Duodenal mucosa (tissue), 2 donors: Measurements from ENCODE around the gene FSHR.

Experiments
- H3K27ac ChIP-seq: one replicate; pipeline ENCODE4 v1.7.0; 2013; ENCODE audit warnings: low read depth, low read length
- H3K27me3 ChIP-seq, 2 donors: one replicate each; pipeline ENCODE4 v1.7.0; 2013; ENCODE audit warnings: low read length in 2 of 2, control low read depth in 1 of 2; ENCODE audit not compliant: insufficient read depth in 2 of 2, control insufficient read depth in 1 of 2
- H3K36me3 ChIP-seq, 2 donors: one replicate each; pipeline ENCODE4 v1.7.0; 2013; ENCODE audit warnings: low read length in 2 of 2, control low read depth in 1 of 2; ENCODE audit not compliant: insufficient read depth in 2 of 2, control insufficient read depth in 1 of 2
- H3K4me1 ChIP-seq, 2 donors: one replicate each; pipeline ENCODE4 v1.7.0; 2013; ENCODE audit warnings: low read length in 2 of 2, control low read depth in 1 of 2; ENCODE audit not compliant: insufficient read depth in 2 of 2, control insufficient read depth in 1 of 2
- H3K4me3 ChIP-seq, 2 donors: one replicate each; pipeline ENCODE4 v1.7.0; 2013; ENCODE audit warnings: low read length in 2 of 2, low read depth in 1 of 2
- H3K9ac ChIP-seq, 2 donors: one replicate each; pipeline ENCODE4 v1.7.0; 2013; ENCODE audit warnings: low read length in 2 of 2, low read depth in 1 of 2
- H3K9me3 ChIP-seq, 2 donors: one replicate each; pipeline ENCODE4 v1.7.0; 2013; ENCODE audit warnings: low read length in 2 of 2, control low read depth in 1 of 2; ENCODE audit not compliant: control insufficient read depth in 1 of 2

The FSHR gene

DNA sequence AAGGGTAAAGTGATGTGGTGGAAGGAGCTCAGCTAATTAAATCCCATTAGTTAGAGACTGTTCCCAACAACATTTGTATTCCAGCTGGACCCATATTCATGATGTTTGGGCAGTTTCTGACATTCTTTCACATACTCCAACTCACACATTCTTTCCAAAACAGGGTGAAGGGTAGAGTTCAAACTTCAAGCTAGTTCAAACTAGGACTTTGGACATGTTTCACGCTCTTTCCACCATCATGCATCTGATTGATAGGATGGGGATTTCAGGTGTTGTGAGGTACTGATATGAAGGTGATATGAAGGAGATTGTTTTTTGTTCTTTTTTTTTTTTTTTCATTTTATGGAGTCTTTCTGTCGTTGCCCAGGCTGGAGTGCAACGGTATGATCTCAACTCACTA, 201.7 kb downstream of the FSHR start:
- no peaks in the 10 kb centered on the region for H3K27me3 ChIP-seq
- H3K4me1 ChIP-seq = no peaks in the 10 kb centered on the region

DNA sequence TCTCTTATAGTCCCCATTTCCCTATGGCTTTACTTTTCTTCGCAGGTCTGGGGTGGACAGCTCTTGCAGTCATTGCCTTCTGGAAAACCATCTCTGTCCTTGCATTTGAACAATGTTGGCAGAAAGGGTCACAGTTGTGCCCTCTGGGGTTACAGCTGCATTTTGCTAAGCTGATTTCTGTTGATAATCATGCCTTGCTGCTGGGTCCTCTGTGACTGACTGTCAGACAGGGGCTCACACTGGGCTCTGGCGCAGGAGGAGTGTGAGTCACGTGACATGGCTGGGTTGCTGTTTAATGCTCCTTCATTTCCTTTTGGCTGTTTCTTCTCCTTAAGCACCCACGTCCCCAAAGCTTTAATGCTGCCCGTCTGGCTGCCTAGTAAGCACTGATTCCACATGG, 202.2 kb downstream of the FSHR start:
- H3K9me3 ChIP-seq = no peaks in the 10 kb centered on the region
- no peak overlapping the region for H3K9ac ChIP-seq
- H3K4me1 ChIP-seq = no peaks in the 10 kb centered on the region
- H3K27me3 ChIP-seq = no peaks in the 10 kb centered on the region
- H3K27ac ChIP-seq = no peak overlapping the region
- H3K36me3 ChIP-seq = no peaks in the 10 kb centered on the region
- H3K4me3 ChIP-seq = no peak overlapping the region

More for the DNA sequence above, 201.7 kb downstream of the FSHR start:
- H3K4me3 ChIP-seq = no peak overlapping the region
- H3K9ac ChIP-seq = no peak overlapping the region
- no peaks in the 10 kb centered on the region for H3K9me3 ChIP-seq
- no peaks in the 10 kb centered on the region for H3K36me3 ChIP-seq
- no peak overlapping the region for H3K27ac ChIP-seq

DNA sequence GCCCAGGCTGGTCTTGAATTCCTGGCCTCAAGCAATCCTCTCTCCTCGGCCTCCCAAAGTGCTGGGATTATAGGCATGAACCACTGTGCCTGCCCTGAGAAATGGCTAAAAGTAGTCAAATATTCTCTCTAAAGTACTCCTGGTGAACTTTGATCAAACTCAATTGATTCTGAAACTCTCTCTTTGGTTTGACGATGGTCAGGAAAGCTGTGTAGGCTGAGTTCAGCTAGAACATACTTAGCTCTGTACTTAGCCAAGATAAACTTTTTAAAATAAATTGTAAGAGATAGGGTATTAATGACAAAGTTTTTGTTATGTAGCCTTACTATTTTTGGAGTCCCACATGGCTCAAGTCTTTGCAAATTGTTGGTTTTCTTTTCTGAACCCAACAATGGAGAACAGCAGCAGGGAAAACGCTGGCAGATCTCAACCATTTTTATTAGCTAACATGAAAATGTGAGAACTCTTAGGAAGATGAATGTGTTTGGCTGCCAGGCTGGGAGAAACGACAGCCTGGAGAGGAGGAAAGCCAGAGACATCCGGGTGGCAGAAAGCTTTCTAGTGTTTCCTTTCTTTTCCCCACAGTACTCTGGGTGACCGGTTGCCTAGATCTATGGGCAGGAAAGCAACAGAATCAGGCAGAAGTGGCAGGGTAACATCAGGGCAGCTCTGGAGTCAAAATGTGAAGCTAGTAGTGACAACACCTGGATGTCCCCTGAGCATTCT, 205.8 kb downstream of the FSHR start:
- Histone ChIP-seq H3K9me3 (no peaks in the 10 kb centered on the region), H3K4me3 (no peak overlapping the region), H3K9ac (no peak overlapping the region), H3K27me3 (no peaks in the 10 kb centered on the region), H3K36me3 (no peaks in the 10 kb centered on the region), H3K4me1 (no peaks in the 10 kb centered on the region), H3K27ac (no peak overlapping the region)

DNA sequence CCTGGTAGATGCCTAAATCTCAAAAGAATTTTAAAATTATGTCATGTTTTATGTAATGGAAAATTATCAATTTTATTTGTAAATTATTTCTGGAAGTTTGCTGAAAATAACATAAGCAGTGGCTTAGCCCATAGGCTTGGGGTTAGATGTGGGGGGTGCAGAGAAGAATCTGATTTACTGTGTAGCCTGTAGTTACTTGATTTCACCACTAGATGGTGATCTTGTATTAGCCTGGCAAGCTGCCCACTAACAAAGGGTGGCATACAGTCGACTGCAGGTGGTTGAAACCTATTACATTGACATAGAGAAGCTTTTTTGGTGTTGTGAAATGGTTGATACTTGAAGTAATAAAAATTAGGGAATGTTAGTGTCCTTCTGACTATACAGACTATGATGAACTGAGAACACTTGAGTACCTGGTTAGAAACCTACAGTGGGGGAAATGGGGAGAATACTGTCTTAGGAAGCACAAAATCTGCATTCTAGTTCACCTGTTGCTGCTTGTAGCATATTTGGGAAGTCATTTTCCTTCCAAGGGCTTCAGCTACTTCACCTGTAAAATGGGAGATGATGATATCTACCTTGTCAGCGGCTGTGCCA, 207.8 kb downstream of the FSHR start:
- H3K4me1 ChIP-seq = no peaks in the 10 kb centered on the region
- no peaks in the 10 kb centered on the region for H3K36me3 ChIP-seq
- H3K9ac ChIP-seq = no peak overlapping the region
- no peak overlapping the region for H3K27ac ChIP-seq
- no peaks in the 10 kb centered on the region for H3K27me3 ChIP-seq
- H3K9me3 ChIP-seq = no peaks in the 10 kb centered on the region
- H3K4me3 ChIP-seq = no peak overlapping the region

DNA sequence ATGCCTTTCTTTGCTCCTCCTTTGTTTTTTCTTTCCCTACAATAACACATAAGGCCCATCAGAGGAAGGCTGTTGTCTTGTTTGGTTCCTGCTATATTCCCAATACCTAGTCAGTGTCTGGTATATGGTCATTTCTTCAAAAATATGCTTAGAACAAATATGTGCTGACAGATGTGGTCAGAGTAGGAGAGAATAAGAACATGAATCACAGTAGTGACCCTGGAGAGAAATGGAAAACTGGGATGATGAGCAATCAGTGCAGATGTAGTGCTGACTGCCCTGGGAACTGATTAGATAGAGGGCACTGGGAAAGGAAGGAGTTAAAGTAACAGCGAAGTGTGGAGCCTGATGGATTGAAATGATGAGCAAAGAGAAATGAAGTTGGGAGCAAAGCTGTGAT, 209.4 kb downstream of the FSHR start:
- Histone ChIP-seq H3K4me1 (no peaks in the 10 kb centered on the region), H3K9ac (no peak overlapping the region), H3K4me3 (no peak overlapping the region), H3K9me3 (no peaks in the 10 kb centered on the region), H3K27me3 (no peaks in the 10 kb centered on the region), H3K27ac (no peak overlapping the region), H3K36me3 (no peaks in the 10 kb centered on the region)

DNA sequence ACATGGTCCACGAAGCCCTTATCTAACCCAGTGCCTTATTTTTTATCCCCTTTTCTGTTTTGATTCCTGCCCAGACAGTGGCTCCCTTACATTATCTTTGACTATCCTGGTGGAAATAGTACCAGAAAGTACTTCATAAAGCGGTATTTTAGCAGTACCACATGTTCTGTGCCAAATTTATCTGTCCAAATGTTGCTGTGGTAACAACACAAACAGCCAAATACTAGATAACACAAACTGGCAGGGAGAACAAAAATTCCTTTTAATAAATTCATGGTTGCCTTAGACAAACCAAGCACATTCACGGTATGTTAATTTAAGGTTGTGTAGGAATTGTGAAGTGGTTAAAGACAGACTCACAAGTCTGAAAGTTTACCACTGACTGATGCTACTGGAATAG, 210.9 kb downstream of the FSHR start:
- Histone ChIP-seq H3K9ac (no peak overlapping the region), H3K27ac (no peak overlapping the region), H3K36me3 (no peaks in the 10 kb centered on the region), H3K4me3 (no peak overlapping the region), H3K9me3 (no peaks in the 10 kb centered on the region), H3K27me3 (no peaks in the 10 kb centered on the region), H3K4me1 (no peaks in the 10 kb centered on the region)

DNA sequence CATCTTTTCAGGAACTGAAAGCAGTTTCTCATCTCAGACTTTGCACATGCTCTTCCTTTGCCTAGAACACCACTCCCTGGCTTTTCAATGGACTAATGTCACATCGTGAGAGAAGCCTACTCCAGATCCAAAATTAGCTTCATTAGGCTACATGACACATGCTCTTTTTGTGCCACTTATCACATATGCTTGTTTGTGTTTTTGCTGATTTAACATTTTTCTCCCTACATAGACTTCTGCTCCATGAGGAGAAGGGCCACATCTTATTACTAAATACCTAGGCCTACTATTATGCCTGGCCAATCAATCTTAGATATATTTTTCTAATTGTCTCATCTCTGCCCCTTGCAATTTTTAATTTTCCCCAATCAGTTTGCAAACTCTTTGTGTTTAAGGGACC, 212.4 kb downstream of the FSHR start:
- Histone ChIP-seq H3K36me3 (no peaks in the 10 kb centered on the region), H3K27ac (no peak overlapping the region), H3K9me3 (no peaks in the 10 kb centered on the region), H3K4me1 (no peaks in the 10 kb centered on the region), H3K9ac (no peak overlapping the region), H3K27me3 (no peaks in the 10 kb centered on the region), H3K4me3 (no peak overlapping the region)

DNA sequence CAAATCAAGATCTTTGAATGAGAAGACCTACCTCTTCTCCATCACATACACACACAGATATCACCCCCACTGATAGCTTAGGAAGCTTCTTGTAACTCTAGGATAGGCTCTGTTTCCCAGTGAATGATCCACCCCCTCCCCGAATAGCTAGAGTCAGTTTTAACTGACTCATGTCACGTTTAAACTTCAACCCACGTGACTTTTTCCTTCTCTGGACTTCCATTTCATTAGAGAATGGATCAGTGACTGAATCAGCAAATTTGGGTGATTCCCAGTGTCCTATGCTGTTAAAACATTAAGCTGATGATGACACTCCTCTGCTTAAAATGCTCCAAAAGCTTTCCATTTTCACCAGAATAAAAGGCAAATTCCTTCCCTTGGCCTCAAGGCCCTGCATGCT, 212.9 kb downstream of the FSHR start:
- Histone ChIP-seq H3K9ac (no peak overlapping the region), H3K27me3 (no peaks in the 10 kb centered on the region), H3K27ac (no peak overlapping the region)

DNA sequence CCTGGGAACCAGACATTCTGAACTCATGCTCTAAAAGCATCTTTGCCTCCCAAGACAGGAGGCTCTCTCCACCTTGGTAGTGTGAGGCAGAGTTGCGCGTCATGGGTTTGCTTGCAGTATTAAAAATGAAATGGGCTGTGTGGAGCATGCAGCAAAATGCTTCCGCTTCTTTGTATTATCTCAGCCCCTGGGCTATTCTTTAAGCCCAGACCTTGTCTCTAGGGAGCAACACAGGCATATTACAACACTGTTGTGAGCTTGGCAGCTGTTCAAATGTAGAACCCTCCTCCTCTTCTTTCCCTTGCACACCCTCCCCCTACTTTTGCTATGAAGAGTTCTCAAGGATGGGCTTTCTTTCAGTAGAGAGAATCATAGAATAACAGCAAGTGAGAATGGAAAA, 213.7 kb downstream of the FSHR start:
- no peak overlapping the region for H3K4me3 ChIP-seq
- H3K9ac ChIP-seq = no peak overlapping the region
- no peaks in the 10 kb centered on the region for H3K9me3 ChIP-seq
- no peaks in the 10 kb centered on the region for H3K27me3 ChIP-seq
- H3K27ac ChIP-seq = no peak overlapping the region
- no peaks in the 10 kb centered on the region for H3K4me1 ChIP-seq
- H3K36me3 ChIP-seq = no peaks in the 10 kb centered on the region

More for the DNA sequence above, 212.9 kb downstream of the FSHR start:
- Histone ChIP-seq H3K9me3 (no peaks in the 10 kb centered on the region), H3K4me3 (no peak overlapping the region), H3K4me1 (no peaks in the 10 kb centered on the region), H3K36me3 (no peaks in the 10 kb centered on the region)

DNA sequence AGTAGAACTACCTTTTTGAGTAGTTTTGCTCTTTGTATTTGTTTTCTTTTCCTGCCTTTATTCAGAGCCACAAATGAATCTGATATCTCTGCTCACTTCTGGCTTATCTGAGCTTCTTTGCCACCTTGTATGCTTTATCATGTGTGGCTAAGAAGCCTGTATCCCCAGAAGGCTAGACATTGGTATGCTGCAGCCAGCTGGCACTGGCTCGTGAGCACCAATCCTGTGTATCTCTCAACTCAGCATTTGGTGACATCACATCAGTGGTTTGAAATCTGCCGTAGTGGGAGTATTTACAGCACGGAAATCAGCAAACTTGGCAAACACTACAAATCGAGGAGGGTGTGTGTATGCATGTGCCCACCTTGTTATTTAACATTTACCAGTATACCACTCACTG, 215.1 kb downstream of the FSHR start:
- Histone ChIP-seq H3K9me3 (no peaks in the 10 kb centered on the region), H3K27ac (no peak overlapping the region), H3K36me3 (no peaks in the 10 kb centered on the region), H3K4me3 (no peak overlapping the region), H3K9ac (no peak overlapping the region), H3K27me3 (no peaks in the 10 kb centered on the region), H3K4me1 (no peaks in the 10 kb centered on the region)
